HG03045 (cell line): ENCODE data around the gene GALNT14.
"Not testable (repeated sequence)": the region's sequence is repeated elsewhere in the genome, so short reads cannot be mapped to it uniquely, and the experiment has no call there.

ENCODE experiments used
- ATAC-seq: cut with Tn5 transposase; IDR thresholded peaks from one replicate; pipeline ENCODE4 v1.9.1; 2021; ENCODE audit warnings: mild to moderate bottlenecking, moderate library complexity; ENCODE audit not compliant: unreplicated experiment

The GALNT14 gene

DNA sequence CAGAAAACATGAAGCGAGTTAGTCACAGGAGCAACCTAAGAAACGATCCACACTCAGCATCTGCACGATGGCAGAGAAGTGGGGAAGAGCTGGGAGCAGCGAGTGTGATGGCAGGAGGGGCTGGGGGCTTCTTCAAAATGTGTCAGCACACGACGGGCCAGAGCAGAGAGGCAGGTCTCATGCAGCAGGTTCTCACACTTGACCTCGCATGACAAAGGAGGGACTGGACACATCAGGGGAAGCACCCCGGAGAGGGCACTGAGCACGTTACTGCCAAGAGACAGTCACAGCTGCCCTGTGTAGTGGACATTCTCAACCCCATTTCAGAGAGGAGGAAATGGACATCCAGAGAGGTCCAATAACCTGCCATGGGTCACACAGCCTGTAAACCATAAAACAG is 226.9 kb downstream of the GALNT14 start:
- no peak for ATAC-seq

DNA sequence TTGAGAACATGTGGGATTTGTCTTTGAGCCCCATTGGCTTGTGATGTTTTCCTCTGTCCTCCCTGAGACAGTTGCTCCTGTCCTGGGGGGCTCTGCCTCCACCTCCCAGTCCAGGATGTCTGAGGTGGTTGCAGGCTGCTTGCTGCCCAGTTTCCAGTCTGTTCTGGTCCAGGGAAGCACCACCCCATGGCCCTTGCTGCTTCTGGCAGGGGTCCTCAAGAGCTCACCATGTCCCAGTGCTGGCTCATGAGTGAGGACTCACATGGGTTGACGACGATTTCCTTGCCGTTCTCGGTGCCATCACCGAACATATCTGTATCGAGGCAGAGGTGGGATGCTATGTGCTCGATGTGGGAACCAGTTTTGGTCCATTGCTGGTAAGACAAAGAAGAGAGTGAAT is 227.6 kb downstream of the GALNT14 start:
- no peak for ATAC-seq

DNA sequence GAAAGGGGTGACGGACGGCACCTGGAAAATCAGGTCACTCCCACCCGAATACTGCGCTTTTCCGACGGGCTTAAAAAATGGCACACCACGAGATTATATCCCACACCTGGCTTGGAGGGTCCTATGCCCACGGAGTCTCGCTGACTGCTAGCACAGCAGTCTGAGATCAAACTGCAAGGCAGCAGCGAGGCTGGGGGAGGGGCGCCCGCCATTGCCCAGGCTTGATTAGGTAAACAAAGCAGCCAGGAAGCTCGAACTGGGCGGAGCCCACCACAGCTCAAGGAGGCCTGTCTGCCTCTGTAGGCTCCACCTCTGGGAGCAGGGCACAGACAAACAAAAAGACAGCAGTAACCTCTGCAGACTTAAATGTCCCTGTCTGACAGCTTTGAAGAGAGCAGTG is 233.8 kb downstream of the GALNT14 start:
- not testable (repeated sequence) for ATAC-seq

DNA sequence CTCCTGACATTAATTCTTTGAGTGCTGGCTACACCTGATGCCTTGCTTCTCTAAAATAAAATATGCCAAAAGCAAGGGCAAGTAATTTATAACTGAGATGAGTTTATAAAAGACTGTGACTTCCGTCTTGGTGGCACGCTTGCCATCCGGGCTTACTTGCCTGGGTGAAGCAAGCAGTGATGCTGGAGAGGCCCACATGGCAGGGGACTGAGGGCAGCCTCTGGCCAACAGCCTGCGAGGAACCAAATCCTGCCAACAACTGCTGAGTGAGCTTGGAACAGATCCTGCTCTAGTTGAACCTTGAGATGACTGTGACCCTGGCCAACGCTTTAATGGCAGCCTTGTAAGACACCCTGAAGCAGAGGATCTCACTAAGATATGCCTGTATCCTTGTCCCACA is 234.9 kb downstream of the GALNT14 start:
- ATAC-seq, result no peak

DNA sequence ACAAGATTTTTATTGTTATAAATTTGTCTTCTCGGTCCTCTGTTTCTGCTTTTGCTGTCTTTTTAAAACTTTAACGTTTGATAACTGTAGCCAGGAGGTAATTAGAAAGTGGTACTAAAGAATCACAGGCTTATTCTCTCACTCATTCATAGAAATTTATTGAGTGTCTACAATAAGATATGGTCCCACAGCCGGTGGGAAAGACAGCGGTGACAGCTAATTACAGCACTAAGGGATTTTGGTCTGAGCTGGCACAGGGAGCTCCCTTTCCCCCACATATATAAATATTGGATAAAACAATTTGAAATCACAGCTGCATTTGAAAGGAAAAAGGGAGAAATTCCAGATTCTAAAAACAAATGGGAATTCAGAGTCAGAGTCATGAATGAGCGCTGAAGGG is 237.9 kb downstream of the GALNT14 start:
- no peak for ATAC-seq

DNA sequence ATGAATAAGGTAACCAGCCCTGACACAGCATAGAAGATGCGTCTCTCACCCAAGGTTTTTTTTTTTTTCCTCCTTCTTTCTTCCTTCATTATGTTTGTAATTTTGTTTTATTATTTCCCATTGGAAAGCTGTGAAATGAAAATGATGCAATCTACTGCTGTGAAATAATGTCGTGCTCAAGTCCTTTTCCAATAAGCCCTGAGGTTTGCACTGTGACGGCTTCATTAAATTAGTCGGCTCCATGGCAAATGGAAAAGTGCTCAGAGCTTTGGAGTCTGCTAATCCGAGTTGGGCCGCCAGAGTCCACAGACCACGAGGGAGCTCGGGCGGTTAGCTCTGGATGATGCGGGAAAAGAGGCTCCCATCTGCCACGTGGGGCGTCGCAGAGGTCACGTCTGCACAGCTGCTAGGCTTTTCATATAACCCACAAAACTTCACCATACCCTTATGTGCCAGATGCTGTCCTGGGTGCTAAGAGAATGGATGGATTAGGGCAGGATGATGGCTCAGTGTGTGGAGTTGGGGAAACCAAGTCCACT is 238.7 kb downstream of the GALNT14 start:
- ATAC-seq, result no peak

DNA sequence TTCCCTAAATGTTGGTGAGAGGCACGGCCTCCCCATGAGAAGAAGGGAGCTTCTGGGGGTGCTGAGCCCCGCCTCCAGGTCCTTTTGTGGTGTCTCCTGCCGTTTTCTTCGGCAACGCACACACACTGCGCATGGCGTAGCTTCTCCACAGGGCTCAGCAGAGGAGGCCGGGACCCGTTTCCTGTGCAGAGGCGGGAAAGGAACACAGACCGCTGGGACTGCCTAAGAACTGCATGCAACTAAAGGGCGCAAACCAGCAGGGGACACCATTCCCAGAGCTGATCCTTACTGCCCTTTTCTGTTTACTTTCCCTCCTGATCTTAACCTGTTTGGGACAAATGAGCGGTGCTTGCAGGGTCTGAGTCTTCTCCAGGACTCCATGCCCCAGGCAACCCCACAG is 240.7 kb downstream of the GALNT14 start:
- no peak for ATAC-seq

DNA sequence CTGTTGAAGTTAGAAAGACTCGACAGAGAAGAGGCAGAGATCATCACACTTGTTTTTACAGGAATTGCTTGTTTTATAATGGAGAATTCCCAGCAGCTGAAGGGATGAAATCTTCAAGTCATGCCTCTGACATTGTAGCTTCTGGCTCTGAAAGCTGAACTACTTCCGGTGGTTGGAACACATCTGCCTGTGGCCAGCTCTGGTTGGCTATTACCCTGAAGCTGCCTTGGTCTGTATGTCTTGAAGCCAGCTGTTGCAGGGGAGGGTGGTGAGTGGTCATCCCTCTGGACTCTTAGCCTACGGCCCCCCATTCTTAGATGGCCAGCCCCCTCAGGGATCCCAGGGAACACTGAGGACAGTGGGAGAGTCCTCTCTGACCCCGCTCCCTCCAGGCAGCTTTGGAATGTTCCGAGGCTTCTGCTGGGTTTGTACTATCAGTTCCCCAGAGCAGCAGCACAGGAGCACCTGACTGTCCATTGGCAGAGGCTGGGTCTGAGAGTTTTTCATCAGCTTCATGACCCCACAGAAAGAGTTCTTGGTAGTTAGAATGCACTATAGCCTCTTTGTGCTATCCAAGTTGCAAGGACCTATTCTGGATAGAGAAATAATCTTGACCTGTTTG is 243.6 kb downstream of the GALNT14 start:
- no peak for ATAC-seq

DNA sequence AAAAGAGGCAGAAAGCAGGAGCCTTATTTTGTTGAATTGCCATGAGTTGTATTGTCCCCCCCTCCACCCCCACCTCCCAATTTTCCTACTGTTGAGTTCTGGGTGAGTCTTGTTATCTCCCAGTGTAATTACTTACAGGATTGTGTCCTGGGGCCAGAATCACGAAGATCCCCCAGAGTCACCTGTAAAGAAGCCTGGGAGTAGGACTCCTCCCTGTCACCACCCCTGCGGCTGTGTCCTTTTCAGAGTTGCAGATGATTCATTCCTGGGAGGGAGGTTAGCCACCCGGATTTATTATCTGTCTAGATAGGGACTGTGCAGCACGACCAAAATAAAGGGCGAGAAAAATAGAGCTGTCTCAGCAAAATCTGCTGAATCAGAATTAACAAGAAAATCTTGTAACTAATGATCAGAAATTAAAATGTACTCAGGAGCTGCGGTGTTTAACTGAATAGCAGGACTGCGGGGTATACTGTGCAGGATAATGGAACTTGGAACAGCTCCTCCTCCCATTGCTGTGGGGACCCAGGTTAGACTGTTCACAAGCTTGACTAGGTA is 249.3 kb downstream of the GALNT14 start:
- no peak for ATAC-seq

DNA sequence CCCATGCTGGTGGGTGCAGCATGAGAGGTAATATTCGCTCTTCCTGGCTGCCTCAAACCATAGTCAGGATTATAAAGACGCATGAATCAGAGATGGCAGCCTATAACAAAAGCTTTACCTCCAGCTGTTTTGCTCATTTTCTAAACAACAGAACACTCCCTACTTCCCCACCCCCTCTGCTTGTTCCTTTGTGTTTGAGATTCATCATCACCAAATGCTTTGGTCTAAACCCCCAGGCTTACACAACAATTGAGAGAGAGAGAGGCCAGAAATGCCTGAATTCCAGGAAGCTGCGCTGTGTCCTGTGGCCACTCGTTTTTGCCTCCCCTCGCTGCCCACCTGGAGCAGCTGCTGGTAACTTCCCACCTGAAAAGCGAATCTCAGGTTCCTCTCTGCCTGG is 252.2 kb downstream of the GALNT14 start:
- no peak for ATAC-seq

DNA sequence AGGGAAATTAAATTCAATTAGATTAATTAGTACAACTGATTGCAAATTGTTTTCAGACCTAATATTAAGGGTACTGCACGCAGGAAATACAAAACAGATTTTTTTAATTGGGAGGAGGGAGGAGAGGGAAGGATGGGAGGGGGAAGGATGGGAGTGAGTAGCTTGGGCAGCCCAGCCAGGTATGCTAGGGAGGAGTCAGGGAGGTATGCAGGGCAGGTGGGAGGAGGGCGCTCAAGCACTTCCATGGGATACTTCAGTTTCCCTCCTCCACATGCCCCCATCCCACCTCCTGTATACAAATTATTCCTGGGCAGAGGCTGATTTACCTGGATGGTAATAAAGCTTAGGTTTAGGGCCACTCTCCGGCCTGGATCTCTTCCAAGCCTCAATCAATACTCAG is 254.4 kb downstream of the GALNT14 start:
- ATAC-seq, result no peak

DNA sequence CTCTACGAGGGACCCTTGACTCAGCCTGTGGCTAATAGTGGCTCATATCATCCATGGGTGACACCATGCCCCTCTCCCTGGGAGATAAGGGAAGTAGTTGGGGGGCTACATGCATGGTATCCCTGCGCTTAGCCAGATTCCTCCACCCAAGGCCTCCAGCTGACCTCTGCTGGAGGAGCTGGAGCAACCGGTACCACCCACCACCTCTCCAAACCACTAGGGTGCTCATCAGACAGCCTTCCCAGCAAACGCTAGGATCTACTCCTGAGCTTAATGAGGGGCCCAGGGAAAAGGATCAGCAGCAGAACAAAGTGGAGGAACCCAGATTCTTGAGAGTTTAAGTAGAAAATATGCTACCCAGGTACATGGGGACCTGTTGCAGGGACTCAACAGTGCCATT is 255.1 kb downstream of the GALNT14 start:
- no peak for ATAC-seq

DNA sequence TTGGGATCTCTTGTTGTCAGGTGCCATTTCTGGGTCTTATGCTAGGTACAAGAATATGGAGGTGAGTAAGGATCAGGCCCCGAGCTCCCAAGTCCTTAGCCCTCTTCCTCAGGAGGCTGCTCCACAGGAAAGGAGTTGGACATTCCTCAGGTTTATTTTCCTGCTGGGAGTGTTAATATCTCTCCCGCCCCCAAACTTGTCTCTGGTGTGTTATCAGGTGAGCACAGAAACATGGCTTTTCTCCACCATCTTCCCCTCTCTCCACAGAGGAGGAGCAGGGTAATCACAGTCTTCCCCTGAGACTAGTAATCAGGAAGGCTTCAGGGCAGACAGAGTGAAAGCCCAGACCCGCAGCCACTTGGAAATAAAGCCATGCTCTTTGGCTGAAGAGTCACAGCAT is 257.7 kb downstream of the GALNT14 start:
- no peak for ATAC-seq

DNA sequence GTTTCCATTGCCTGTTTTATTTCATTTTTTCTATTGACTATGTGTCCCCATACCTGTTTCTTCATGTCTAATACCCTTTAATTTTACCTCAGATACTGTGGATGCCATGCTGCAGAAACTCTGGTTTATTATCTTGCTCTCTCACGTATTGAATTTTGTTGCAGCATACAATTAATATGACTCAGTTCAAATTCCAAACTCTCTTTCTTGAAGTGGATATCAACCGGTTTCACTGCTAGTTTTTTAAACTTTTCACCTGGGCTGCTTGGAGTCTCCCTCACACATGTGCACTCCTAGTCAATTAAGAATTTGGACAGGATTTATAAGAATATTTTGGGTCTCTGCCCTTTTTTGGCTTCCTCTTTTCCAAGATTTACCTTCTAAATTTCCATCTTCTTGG is 260.4 kb downstream of the GALNT14 start:
- ATAC-seq, result no peak

DNA sequence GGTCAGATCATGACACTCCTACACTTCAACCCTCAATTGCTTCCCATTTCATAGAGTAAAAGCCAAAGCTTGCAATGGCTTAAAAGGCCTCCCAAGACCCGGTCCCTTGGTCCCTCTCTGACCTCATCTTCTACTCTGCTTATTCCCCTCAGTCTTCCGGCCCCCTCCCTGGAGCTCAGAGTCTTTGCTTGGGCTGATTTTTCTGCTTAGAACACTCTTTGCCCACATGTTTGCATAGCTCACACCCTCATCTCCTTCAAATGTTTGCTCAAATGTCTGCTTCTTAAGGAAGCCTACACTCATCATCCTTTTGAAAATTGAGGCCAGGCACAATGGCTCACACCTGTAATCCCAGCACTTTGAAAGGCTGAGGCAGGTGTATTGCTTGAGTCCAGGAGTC is 265.4 kb downstream of the GALNT14 start:
- ATAC-seq, result no peak

DNA sequence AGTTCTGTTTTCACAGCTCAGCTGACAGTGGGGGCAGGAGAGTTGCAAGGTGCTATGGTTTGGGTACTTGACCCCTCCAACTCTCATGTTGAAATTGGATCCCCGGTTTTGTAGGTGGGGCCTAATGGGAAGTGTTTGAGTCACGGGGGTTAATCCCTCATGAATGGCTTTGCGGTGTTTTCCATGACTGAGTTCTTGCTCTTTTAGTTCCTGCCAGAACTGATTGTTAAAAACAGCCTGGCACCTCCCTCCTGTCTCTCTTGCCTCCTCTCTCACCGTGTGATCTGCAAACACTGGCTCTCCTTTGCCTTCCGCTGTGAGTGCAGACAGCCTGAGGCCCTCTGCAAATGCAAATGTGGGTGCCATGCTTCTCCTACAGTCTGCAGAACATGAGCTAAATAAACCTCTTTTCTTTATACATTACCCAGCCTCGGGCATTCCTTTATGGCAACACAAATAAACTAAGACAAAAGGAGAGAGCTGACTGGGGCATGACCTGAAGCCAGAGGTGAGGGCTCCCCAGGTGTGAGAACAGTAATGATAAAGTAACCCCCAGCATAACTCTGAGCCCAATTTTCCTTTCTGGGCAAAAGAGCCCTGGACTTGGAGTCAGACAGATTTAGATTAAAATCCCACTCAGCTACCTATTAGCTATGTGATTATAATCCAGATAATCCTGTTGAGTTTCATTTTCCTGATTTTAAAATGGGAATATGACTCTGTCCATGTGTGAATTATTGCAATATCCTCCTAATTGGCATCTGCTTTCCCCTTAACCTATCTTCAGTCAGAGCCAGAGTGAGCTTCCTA is 266.1 kb downstream of the GALNT14 start:
- ATAC-seq, result no peak

DNA sequence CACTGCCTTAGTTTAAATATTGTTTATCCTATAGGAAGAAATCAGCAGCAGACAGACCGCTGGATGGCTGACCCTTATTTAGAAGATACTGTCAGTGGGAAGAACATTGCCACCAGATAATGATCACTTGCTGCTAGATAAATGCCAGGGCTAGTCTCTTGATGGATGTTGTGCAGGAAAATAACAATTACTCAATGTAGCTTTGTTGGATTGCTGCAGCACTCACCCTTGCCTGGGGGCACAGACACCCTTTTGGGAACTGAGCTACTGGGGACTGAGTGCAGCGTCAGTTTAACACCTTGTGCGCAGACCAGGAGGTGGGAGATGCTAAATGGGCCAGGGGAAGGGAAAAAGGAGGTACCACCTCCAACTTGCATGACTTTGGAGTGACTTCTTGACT is 266.8 kb downstream of the GALNT14 start:
- ATAC-seq, result no peak

DNA sequence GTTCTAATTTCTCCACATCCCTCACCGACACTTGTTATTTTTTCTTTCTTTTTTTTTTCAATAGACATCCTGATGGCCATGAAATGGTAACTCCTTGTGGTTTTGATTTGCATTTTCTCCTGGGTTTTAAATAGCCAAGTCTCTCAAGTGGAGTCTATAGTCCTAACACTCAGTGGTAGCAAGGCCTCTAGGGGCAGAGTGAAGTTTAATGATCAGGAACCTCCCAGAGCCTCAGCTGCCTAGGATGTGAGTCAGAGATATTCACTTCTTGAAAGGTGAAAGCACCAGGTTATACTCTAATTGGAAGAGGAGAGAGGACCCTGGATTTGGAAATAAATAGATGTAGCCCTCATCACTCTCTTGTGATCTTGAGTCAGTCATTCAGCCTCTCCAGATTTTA is 268.3 kb downstream of the GALNT14 start:
- no peak for ATAC-seq

DNA sequence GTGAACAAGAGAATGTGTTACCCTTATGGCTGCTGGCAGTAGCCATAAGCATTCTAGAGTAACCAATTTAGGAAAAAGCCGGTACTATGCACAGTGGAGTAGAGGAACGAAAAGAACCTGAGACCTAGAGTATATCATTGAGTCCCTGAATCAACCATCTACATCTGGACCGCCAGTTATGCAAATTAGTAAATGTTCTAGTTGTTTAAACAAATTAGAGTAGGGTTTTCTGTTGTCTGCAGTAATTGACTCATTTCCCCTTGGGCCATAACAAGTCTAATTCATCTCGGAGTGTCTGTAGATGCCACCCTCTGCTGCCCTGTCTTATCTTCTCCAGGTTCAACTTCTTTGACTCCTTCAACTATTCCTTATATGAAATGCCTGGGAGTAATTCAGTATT is 270.9 kb downstream of the GALNT14 start:
- ATAC-seq, result no peak

DNA sequence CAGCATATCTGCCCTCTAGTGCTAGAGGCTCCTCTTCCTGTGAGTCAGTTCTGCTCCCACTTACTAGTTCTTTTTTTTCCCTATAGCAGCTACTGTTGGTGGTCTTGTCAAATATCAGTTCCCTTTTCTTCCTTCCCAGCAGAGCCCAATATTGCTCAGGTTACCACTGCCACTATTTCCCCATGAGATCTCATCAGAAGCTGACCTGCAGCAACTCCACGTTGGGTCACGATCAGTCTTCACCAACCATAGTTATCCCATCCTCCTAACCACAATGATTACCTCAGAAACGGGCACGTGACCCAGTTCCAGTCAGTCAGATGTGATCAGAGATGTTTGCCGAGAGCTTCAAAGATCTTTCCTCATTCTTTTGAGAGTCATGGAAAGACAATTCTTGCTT is 271.3 kb downstream of the GALNT14 start:
- no peak for ATAC-seq

DNA sequence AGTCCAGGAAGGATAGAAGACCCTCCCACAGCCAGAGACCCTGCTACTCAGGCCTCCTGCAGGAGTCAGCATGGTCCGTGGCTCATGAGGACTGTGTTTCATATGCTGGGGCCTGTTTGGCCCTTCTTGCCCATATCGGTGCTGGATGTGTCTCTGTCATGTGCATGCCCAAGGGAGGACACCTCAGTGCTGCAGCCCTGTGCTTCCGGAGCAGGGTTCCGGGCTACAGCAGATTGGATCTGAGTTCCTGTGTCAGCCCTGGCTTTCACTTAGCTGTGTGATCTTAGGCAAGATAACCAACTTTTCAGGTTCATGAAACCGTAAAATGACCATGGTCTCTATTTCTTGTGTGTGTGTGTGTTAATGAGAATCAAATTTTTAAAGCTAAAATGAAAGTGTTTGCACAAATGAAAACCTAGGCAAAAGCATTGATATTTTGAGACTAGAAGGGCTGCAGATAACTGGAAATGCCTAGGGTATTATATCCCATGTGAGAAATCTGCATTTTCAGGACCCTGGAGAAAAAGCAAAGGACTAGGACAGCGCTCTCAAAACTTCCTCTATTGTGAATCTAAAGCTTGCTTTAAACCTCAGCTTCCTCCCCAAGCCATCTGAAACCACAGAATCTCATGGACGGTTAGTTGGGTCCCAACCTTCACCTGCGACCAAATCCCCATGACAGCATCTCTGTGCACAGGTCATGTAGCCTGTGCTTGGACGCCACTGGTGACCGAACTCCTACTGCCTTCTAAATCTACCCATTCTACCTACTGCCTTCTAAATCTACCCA is 272.2 kb downstream of the GALNT14 start:
- no peak for ATAC-seq
